Mucosa of descending colon (tissue), 3 donors: ENCODE results near the gene TMEM273. TPM values are rescaled to one million over a fixed set of nuclear protein-coding genes. Genes with fewer than 3 reads are reported as not detected.

Experiments used
- ATAC-seq: fragments of 200-7000 bp; cut with Tn5 transposase; one replicate; pipeline ENCODE4 v1.9.1; 2020; ENCODE audit warnings: mild to moderate bottlenecking, moderate library complexity
- DNase-seq, 3 donors: peaks; one replicate each; pipeline ENCODE4 v3.0.0-alpha.2; 2020
- H3K36me3 ChIP-seq: fragments of 200-600 bp; one replicate; pipeline ENCODE4 v1.8.0; 2021; ENCODE audit warnings: low read depth, mild to moderate bottlenecking
- H3K4me1 ChIP-seq: fragments of 200-600 bp; one replicate; pipeline ENCODE4 v1.8.0; 2021; ENCODE audit warnings: low read depth, mild to moderate bottlenecking
- H3K4me3 ChIP-seq: fragments of 200-600 bp; one replicate; pipeline ENCODE4 v1.8.0; 2021; ENCODE audit warnings: mild to moderate bottlenecking
- H3K9me3 ChIP-seq: fragments of 200-600 bp; one replicate; pipeline ENCODE4 v1.8.0; 2021; ENCODE audit warnings: mild to moderate bottlenecking
- intact Hi-C, 2 donors: fragments of 100-400 bp; cut with DNase I in 1 of 2; cut with micrococcal nuclease in 1 of 2; formaldehyde crosslinking; loops; one replicate each; pipeline versions ENCODE4 v1.11.0 to v1.11.1; 2022; cut with DNase I, micrococcal nuclease
- total RNA-seq, 3 donors: library from RNA; stranded (reverse); fragmentation: NEBNext Ultra II Directional in 2 of 3; extraction: Animal tissue kit (Norgen Biotek cat#: 25700) in 2 of 3; gene quantifications; one replicate each; pipeline versions ENCODE4 v1.2.1 to v1.2.4, GENCODE V29; 2021 to 2023
- TF ChIP-seq, protein P1 (sequence below): fragments of 200-600 bp; IDR thresholded peaks from one replicate; pipeline ENCODE4 v1.8.0; 2022; ENCODE audit warnings: antibody characterized with exemption, mild to moderate bottlenecking
- donor health status: DM: no; HTN: no; CAD: no; lungs with moderate emphysema.
- donor health status: DM: no; HTN: no; CAD: no.
- donor health status: DM: no; HTN: yes; CAD: no.

TMEM273 gene
- total RNA-seq, 3 donors from 2014 or later = 4.8 to 12.7 (median 7.0) TPM

DNA sequence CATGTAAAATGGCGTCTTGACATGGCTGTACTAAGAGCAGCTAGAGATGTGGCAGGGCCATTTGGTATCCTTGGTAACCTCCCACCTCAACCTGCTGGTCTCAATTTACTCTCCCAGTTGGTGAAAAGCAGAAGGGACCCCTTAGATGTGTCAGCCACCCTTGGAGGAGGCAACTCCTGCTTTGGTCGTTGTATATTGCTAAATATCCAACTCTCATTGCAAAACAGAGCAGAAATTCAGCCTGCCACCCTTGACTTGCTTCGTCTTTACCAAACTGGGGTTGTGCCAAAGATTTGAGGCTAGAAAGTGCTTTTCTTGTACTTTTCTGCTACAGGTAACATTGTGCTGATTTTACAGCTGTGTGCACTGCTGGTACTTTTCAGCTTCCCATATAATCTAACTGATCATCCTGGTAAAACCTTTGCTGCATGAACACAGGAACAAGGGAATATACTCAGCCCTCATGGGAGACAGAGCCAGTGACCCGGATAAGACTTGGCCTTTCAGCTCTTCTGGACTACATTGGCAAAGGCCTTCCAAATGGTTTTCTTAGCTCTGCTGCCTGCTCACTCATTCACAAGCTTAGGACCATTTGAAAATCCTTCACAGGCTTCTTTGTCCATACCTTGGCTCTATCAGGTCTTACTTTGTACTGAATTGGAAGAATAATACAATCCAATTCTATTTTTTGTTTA is 70.7 kb downstream of the TMEM273 start:
- ATAC-seq (no peak), DNase-seq (no peak)
- H3K9me3 ChIP-seq = no peaks in the 10 kb centered on the region
- intact Hi-C loops = no loop called here
- TF ChIP-seq, protein P1, sequence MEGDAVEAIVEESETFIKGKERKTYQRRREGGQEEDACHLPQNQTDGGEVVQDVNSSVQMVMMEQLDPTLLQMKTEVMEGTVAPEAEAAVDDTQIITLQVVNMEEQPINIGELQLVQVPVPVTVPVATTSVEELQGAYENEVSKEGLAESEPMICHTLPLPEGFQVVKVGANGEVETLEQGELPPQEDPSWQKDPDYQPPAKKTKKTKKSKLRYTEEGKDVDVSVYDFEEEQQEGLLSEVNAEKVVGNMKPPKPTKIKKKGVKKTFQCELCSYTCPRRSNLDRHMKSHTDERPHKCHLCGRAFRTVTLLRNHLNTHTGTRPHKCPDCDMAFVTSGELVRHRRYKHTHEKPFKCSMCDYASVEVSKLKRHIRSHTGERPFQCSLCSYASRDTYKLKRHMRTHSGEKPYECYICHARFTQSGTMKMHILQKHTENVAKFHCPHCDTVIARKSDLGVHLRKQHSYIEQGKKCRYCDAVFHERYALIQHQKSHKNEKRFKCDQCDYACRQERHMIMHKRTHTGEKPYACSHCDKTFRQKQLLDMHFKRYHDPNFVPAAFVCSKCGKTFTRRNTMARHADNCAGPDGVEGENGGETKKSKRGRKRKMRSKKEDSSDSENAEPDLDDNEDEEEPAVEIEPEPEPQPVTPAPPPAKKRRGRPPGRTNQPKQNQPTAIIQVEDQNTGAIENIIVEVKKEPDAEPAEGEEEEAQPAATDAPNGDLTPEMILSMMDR = no peak
- no peaks in the 10 kb centered on the region for H3K4me1 ChIP-seq
- no peak overlapping the region for H3K4me3 ChIP-seq
- H3K36me3 ChIP-seq = no peaks in the 10 kb centered on the region

DNA sequence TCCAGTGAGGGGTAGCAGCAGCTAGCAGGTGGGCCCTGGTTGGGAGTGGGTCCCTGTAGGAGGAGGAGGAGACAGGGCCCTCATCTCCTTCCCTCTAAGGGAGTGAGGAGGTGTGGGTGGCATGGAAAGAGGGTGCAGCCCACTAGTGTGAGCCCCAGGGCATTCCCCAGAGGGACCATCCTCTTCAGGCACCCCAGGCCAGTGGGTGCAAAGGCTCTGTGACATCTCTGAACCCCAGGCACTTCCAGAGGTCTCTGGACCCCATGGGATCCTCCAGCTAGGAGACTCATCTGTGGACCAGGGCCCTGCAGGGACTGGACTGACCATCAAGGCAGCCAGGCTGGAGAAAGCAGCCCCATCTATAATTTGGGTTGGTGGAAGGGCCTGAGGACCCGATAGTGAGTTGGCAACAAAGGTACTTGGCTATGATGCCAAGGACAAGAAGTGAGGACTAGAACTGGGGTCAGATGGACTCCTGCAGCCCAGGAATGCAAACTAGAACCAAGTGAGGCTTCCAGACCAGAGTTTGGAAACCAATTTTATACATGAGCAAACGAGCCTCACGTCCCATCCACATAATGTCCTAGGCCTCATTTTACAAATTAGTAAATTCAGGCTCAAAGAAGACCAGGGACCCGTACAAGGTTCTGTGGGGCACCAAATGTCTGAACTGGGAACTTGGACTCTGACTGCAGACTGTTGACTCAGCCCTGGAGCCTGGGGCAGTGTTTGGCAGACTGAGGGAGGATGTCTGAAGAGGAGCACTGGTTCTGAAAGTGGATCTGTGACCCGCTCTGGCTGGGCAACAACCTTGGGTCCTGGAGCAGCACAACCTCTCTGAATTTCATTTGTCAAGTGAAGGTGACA is 71.4 kb downstream of the TMEM273 start:
- H3K36me3 ChIP-seq = no peaks in the 10 kb centered on the region
- intact Hi-C loops = no loop called here
- no peaks in the 10 kb centered on the region for H3K9me3 ChIP-seq
- H3K4me1 ChIP-seq = no peaks in the 10 kb centered on the region
- TF ChIP-seq, protein P1 = no peak
- DNase-seq = no peak
- H3K4me3 ChIP-seq = no peak overlapping the region
- no peak for ATAC-seq

DNA sequence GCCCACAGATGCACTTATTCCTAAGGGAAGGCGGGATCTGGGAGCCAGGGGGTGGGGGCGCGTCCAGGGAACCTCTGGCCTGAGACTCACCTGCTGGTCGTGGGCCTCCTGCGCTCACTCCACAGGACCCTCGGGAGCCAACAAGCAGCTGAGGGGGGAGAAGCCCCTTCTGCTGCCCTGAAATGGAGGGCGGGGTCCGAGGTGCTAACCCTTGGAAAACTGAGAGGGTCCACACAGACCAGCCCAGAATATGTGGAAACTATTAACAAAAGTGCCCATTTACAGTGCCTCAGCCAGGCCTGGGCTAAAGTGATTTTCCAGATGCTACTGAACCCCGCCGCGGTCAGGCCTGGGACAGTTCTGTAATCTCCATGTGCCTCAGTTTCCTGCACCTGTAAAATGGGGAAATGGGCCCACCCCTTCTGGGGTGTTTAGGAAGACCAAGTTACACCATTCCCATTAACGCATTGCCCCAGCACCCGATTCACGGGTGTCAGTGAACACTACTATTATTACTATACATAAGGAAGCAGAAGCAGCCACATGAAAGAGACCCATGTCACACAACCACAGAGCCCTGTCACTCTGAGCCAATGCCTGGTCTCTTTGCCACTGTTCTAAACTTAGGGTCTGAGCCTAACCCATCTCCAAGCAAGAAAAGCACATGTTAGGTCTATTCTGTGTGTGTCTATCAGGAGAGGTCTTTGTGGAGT is 72.2 kb downstream of the TMEM273 start:
- TF ChIP-seq, protein P1 = no peak
- DNase-seq (no peak), ATAC-seq (no peak)
- H3K9me3 ChIP-seq = no peaks in the 10 kb centered on the region
- no peaks in the 10 kb centered on the region for H3K4me1 ChIP-seq
- intact Hi-C loops = no loop called here
- no peaks in the 10 kb centered on the region for H3K36me3 ChIP-seq
- H3K4me3 ChIP-seq = no peak overlapping the region

DNA sequence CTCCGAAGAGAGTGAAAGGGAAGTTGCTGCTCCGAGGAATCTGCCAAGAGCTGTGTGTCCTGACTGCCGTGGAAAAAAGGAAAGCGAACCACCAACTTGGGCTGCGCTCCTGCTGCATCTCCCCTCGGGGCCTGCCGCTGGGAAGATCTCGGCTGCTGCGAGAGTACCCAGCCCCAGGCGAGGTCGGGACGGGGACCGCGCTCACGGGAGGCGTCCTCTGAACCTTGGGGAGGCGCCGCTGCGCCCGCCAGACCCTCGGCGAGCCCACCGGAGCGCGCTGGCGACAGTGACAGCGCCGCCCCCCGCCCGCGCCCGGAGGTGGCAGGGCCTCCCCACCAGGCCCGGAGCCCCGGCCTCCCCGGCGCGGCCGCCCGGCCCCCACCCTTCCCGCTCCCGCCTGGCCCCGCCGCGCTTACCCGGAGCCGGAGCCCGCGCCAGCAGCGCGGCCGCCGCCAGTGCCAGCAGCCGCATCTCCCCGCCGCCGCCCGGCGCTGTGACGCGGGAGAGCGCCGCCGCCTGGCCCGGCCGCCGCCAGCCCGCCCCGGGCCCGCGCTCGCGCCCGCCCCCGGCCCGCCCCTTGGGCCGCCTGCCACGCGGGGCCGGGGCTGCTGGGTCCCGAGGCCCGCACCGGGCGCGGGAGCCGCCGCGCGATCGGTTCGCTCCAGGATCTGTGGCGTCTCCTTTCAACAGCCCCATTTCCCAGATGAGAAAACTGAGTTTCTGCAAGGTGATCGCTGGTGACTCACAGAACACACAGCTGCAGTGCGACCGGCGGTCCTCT is 73.0 kb downstream of the TMEM273 start, which contains the start of gene VSTM4:
VSTM4 (minus strand) TSS at position 508 of the 781 bp plus-strand sequence; CDS start at position 471, 37 bp downstream.
- intact Hi-C loops = no loop called here
- TF ChIP-seq, protein P1 = no peak
- no peaks in the 10 kb centered on the region for H3K36me3 ChIP-seq
- H3K9me3 ChIP-seq = no peaks in the 10 kb centered on the region
- no peak within 1 kb of the TSS for H3K4me3 ChIP-seq
- DNase-seq (no peak), ATAC-seq (no peak)
- H3K4me1 ChIP-seq = no peaks in the 10 kb centered on the region

DNA sequence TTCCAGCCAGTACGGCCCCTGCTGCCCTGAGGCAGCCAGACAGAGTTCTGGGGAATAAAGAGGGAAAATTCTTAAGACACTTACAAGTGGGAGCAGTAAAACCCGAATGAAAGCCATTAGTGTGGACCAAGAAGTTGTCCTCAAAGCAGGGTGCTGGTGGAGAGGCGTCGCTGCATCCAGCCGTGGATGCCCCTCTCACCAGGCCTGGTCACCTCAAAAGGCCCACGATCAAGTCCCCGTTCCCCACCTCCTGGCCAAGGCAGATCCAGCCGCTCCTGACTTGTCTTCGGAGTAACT is 73.5 kb downstream of the TMEM273 start:
- no peak overlapping the region for H3K4me3 ChIP-seq
- no peaks in the 10 kb centered on the region for H3K36me3 ChIP-seq
- ATAC-seq (no peak), DNase-seq (no peak)
- no peaks in the 10 kb centered on the region for H3K9me3 ChIP-seq
- TF ChIP-seq, protein P1 = no peak
- H3K4me1 ChIP-seq = no peaks in the 10 kb centered on the region
- intact Hi-C loops = no loop called here
